HG02763 (cell line): Measurements from ENCODE around the gene ITPR2.
A peak's percentile ranks its signal among the peaks of the same experiment; 100 is the strongest.
"Not testable (repeated sequence)": the region's sequence is repeated elsewhere in the genome, so short reads cannot be mapped to it uniquely, and the experiment has no call there.

Experiments
- ATAC-seq: cut with Tn5 transposase; IDR thresholded peaks from one replicate; pipeline ENCODE4 v1.9.1; 2021; ENCODE audit warnings: mild to moderate bottlenecking, moderate library complexity; ENCODE audit not compliant: unreplicated experiment

ITPR2 gene

GRCh38 chr12:26832822-26833742, at the start of gene ITPR2:
Gene ITPR2 (minus strand): TSS chr12:26833194. CDS start chr12:26832781, 413 bp downstream.
- ATAC-seq: peak; percentile 67

DNA sequence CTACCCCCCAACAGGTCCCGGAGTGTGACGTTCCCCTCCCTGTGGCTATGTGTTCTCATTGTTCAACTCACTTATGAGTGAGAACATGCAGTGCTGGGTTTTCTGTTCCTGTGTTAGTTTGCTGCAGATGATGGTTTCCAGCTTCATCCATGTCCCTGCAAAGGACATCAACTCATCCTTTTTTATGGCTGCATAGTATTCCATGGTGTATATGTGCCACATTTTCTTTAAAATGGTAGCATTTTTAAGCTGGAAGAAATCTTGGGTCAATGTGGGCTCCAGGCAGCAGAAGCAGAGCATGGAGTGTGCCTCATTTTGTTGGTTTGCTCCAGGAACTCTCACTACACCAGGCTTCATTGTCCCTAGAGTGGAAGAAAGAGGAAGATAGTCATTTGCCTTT, 47.6 kb upstream of the ITPR2 start:
- ATAC-seq: no peak

- ATAC-seq: peak; percentile 73
These were observed 45.7 kb upstream of the ITPR2 start for GRCh38 chr12:26878661-26879119.

DNA sequence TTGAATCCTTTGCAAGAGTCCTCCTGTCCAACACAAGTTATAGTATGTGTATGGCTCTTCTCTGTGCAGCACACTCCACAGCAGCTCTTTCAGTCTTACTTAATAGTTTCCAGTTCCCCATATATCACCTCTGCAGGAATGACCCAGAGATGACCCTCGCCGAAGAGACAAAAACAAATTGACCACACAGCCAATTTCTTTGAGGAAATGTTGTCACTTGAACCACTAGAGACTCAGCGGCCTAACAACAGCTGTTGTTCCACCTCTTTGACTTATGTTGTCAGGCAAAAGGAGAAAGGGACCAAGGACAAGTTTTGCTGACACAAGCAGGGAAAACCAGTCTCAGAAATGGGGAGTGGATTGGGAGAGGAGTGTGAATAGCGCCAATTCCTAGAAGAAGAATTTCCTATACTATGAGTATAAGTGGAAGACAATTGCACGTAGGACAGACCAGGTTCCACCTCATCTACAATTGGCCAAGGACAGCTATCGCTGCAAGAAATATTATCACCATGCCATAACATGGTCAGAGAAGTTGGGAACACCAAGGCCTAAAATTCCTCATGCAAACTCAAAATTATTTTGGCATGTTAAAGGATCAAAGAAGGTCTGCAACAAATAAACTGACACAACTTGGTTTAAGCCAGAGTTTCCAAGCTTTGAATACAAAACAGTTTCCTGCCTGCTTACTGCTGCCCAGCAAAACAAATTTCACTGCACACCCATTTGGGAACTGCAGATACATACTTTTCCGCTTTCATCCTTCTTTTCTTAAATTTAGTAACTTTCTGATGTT, 41.7 kb upstream of the ITPR2 start:
- peak; percentile 57 for ATAC-seq

DNA sequence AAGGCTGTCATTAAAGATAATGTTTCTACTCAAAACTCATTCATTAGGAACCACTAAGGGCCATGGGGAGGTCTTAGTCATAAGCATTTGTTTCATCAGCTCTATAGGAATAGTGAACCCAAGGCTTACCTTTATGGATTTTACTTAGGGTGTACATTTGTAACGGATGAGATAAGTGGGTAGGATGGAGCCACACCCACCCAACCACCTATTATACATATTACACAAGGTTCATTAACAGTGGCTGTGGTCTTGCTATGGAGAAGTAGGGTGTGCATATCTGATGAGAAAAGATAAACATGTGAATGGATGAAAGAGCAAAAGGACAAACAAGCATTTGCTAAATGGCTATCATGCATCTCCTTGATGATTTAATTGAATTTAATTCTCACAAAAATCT, 39.6 kb upstream of the ITPR2 start:
- no peak for ATAC-seq

DNA sequence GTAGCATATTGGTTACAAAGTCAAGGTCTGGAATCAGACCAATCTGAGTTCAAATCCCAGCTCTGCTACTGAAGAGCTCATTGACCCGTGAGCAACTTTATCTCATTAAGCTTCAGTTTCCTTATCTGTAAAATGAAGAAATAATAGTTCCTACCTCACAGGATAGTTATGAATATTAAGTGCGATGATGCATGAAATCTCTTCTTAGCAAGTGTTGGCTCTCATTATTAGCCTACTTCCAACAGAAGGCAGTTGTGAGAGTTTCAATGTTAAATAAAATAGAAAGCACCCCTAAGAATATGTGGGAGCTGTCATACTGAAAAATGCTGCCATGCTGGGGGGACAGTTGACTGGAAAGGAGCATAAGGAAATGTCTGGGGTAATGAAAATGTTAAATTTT, 39.0 kb upstream of the ITPR2 start:
- no peak for ATAC-seq

DNA sequence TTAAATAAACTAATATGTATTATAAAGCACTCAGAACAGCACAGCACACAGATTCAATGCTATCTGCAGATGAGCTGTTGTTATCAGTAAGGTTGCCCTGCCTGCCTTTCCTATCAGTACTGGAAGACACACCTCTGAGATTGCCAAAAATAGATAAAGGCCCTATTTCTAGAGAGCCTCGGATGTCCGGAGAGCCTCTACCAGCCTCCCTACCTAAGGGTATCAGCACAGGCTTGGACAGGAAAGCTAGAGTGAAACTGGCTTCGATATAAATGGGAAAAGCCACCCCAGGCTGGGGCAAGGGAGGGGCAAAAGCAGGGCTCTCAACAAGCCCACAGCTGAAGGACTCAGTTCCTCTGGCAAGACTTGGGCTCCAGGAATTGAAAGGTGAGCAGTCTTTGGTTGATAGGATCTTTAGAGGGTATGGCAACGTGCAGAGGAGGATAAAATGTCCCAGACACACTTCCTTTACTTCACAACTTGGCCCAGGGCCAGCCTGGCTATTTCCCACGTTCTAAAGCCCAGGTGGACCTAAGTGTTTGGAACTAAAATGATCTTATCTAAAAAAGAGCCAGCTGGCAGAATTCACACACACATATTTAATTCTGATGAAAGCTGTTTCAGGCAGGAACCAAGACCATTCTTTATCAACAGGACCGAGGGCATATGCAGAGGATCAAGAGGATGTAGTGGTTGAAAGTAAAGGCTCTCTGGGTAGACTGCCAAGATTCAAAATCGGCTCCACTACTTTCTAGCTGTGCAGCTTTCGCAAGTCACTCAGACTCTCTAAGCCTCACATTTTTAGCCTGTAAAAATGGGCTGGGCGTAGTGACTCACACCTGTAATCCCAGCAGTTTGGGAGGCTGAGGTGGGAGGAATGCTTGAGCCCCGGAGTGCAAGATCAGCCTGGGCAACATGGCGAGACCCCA, 37.8 kb upstream of the ITPR2 start:
- ATAC-seq: no peak

GRCh38 chr12:26869908-26870459, 37.0 kb upstream of the ITPR2 start:
- no peak for ATAC-seq

DNA sequence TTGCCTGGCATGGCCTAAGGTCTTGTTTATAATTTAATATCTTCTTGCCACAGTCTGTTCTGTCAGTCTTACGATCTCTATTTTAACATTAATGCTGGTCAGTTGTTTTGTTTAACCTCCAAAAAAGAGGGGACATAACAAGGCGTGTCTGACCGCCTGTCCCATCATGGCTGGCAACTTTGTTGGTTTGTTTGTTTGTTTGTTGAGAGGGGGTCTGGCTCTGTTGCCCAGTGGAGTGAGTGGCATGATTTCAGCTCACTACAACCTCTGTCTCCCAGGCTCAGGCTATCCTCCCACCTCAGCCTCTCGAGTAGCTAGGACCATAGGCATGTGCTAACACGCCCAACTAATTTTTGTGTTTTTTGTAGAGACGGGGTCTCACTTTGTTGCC, 36.1 kb upstream of the ITPR2 start:
- no peak for ATAC-seq

DNA sequence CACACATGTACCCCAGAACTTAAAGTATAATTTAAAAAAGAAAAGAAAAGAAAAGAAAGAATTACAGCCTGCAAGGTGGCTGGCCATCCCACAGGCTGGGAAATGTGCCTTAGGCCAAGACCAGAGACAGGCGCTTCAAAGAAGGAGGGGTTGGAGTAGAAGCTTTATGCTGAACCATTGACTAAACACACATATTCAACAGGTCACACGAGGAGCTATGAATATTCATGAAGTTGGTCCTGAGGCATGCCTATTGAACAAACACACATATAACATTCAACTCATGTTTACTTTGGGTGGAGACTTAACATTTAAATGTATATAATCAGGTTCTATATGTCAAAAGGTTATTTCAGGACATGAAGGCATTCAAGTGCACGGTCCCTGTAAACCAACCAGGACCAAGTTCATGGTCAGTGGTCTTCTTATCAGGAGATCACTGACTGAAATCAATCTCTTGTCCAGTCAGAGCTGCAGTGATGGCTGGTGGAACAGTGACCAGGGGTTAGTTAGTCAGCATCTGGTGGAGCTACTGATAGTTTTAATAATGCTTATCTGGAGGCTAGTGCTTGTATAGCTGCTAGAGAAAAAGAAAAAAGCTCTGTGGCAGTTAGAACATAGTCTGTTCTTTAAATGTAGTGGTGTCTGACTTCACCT, 35.6 kb upstream of the ITPR2 start:
- no peak for ATAC-seq

DNA sequence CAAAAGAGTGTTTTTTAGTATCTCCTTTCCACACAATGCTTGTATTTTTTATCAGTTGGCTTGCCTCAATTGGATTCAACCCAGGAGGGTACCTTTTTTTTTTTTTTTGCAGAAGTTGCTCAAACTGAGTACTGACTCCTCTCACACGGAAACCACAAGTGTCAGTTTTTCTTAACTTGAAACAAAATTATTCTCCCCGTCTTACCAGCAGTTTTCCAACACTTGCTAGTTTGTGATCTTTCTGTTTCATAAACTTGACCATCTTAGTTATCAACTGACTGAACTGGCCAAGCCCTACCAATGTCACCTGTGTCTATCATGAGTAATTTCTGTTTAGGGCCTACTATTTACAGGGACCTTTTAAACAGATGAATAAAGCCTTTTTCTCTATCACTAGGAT, 34.1 kb upstream of the ITPR2 start:
- ATAC-seq: peak; percentile 68

- ATAC-seq: no peak
These were observed 30.5 kb upstream of the ITPR2 start for GRCh38 chr12:26863515-26863914.

DNA sequence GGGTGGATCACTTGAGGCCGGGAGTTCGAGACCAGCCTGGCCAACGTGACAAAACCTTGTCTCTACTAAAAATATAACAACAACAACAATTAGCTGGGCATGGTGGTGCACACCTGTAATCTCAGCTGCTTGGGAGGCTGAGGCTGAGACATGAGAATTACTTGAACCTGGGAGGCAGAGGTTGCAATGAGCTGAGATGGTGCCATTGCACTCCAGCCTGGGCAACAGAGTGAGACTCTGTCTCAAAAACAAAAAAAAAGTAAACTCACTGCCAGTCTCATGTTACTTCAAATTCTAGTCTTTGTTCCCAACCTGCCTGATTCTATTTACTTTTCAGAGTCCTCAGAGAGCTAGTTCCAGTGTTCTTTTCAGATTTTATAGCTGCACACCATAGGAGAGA, 29.8 kb upstream of the ITPR2 start:
- not testable (repeated sequence) for ATAC-seq

DNA sequence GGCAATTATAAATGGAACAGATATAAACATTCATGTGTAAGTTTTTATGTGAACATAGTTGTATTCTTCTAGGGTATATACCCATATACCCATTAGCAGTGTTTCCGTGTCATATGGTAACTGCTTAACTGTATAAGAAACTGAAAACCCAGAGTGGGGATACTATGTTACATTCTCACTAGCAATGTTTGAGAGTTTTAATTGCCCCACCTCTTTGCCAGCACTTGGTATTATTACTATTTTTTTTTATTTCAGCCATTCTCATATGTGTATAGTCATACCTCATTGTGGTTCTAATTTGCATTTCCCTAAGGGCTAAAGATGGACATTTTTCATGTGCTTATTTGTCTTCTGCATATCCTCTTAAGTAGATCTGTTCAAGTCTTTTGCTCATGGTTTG, 28.7 kb upstream of the ITPR2 start:
- no peak for ATAC-seq

DNA sequence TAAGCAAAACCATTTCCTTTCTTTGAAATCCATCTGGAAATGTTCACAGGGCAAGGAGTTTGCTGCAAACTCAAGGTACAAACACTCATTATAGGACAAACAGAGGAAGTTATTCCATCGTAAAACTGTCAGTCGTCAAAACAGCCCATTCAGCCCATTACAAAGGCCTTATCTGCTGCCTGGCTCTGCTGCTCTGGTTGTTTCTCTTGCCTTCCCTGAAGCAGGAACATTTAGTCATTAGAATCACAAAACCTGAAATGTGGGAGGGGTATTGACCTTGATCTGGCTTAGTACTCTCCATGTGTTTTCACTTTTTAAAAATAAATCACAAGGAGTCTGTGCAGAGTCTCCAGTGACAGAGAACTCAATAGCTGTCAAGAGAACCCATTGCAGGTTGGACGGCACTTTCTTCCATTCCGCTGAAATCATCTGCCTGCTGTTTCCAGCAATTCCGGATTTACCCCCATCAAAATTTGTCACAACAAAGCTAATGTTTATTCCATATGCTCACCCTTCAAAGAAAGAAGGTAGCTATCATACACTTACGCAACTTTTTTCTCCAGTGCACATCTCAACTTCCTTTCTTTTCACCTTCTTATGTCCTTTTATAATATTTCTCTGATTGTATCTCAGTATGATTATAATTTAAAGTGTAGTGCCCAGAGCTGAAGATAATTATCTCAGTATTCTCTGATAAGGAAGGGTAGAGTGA, 24.6 kb upstream of the ITPR2 start:
- ATAC-seq: no peak

GRCh38 chr12:26855337-26855736, 22.3 kb upstream of the ITPR2 start:
- no peak for ATAC-seq

GRCh38 chr12:26854031-26854390, 21.0 kb upstream of the ITPR2 start:
- no peak for ATAC-seq

GRCh38 chr12:26853303-26854030, 20.5 kb upstream of the ITPR2 start:
- no peak for ATAC-seq
